Retinal pigment epithelial cell (primary cell): ENCODE data around the gene SEZ6L2.

Experiments used
- DNase-seq: peaks from one replicate; pipeline ENCODE4 v3.0.0-alpha.2; 2010; ENCODE audit warnings: low read depth
- H3K4me3 ChIP-seq: 2 replicates; pipeline ENCODE4 v1.5.1; 2011; ENCODE audit warnings: mild to moderate bottlenecking, low read length, control low read depth, moderate library complexity
- CTCF ChIP-seq: conservative IDR thresholded peaks from 2 replicates; pipeline ENCODE4 v1.5.1; 2011; ENCODE audit warnings: low read depth, low read length, control low read depth, inconsistent platforms

Gene SEZ6L2

DNA sequence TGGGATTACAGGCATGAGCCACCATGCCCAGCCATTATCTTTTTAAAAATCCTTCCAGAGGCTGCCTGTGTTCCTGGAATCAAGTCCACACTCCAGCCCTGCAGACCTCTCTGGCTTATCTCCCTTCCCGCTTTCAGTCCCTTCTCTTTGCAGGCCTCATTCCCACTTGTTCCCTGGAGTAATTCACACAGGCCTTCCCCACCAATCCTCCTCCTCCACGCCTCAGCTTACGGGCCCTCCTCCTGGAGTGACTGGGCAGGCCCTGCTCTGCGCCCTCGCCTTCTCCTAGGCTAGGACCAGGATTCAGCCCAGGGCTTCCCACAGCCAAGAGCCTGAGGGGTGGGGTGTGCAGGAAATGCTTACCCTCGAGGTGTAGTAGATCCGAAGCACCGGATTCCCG, 39.1 kb downstream of the SEZ6L2 start:
- no peak for TF ChIP-seq CTCF
- DNase-seq, result no peak
- H3K4me3 ChIP-seq, result no peak overlapping the region

DNA sequence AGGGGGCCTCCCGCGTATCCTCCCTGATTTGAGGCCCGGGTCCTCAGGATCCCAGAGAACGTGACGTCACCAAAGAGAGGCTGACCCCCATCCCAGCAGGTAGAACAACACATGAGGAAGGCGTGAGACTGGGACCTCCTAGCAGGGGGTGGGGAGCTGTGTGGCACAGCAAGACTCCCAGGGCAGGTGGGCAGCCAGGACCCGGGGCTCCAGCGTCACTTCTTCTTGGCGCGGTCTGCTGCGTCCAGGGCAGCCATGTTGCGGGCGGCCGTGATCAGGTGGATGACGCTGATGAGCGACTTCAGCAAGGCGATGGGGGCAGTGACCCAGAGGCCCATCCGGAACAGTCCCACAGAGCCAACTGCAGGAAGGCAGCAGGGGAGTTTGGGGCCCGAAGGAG, 40.4 kb downstream of the SEZ6L2 start:
- TF ChIP-seq CTCF, result no peak
- H3K4me3 ChIP-seq, result no peak overlapping the region
- DNase-seq, result no peak

GRCh38 chr16:29858149-29858849, 41.1 kb downstream of the SEZ6L2 start:
- no peak for DNase-seq
- H3K4me3 ChIP-seq, result no peak overlapping the region

DNA sequence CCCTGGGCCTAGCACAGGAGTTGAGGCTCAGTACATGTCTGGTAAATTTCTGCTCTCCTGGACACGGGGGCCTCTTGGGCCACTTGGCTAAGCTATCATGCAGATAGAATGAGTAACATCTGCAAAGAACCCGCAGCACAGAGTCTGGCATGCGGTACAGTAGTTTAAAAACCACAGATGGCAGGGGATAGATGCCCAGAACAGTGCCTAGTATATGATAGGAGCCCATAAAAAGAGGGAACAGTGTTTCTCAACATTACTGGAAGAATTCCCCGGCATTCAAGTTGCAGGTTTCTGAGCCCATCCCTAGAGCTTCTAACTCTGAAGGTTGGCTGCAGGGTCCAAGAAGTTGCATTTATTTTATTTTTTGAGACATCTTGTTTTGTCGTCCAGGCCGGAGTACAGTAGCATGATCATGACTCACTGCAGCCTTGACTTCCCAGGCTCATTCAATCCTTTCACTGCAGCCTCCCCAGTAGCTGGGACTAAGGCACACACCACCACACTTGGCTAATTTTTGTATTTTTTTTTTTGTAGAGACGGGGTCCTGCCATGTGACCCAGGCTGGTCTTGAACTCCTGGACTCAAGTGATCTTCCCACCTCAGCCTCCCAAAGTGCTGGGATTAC, 42.1 kb downstream of the SEZ6L2 start:
- DNase-seq, result no peak
- no peak for TF ChIP-seq CTCF
- no peak overlapping the region for H3K4me3 ChIP-seq

More at GRCh38 chr16:29858149-29858849, 41.1 kb downstream of the SEZ6L2 start:
- TF ChIP-seq CTCF, result no peak

DNA sequence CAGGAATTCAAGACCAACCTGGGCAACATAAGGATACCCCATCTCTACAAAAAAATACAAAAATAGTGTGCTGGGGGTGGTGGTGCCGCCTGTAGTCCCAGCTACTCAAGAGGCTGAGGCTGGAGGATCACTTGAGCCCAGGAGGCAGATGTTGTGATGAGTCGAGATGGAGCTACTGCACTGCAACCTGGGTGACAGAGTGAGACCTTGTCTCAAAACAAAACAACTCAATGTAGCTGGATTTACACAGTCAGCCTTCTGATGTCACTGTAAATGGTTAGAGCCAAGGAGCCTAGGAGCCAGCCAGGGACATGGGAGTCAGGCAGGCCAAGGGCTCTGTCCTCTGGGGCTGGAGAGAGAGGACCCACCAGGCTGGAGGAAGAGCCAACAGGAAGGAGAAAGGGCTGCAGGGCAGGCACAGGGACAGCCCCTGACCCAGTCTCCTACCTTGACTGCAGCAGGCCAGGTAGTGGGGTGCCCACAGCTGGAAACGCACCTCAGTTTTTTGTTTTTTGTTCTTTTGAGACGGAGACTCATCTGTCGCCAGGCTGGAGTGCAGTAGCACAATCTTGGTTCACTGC, 44.7 kb downstream of the SEZ6L2 start:
- no peak overlapping the region for H3K4me3 ChIP-seq
- no peak for TF ChIP-seq CTCF
- no peak for DNase-seq

DNA sequence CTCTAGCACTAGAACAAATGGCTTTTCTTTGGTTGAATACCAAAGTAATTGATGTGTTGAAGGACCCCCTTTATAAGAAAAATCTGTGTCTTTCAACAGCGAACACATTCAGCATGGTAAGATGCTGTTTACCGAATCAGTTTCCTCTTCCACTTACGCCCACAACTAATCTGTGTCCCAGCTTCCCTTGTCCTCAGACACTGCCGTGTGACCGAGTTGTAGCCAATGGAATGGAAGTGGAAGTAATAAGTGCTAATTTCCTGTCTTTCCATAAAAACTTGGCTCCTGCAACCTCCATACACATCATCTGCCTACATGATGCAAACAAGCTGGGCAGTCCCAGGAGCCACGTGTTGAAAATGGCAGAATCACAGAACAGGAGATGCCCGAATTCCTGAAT, 46.7 kb downstream of the SEZ6L2 start:
- TF ChIP-seq CTCF, result no peak
- H3K4me3 ChIP-seq, result no peak overlapping the region

GRCh38 chr16:29850998-29851397, 48.4 kb downstream of the SEZ6L2 start:
- TF ChIP-seq CTCF, result no peak
- DNase-seq, result no peak
- H3K4me3 ChIP-seq, result no peak overlapping the region

More for the DNA sequence above, 46.7 kb downstream of the SEZ6L2 start:
- DNase-seq, result no peak
